ENCODE results near the gene SPSB1. TPM values are rescaled to one million over a fixed set of nuclear protein-coding genes. Genes with fewer than 3 reads are reported as not detected.

Gene SPSB1
- total RNA-seq, 1 donor from 2014 or later: 1.3 TPM

DNA sequence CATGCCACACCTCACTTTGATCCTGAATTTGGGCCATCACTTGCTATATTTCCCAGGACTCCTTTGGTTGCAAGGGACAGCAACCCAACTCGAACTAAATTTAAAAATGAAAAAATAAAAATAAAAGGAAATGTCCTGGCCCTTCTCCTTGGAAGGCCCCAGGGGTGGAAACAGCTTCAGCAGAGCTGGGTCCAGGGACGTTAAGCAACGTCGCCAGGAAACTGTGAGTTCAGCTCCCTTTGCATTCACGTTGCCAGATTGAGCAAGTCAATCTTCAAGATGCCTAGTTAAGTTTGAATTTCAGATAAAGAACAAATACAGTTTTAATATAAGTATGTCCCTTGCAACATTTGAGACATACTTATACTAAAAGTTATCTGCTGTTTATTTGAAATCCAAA lies 14.6 kb upstream of the SPSB1 start:
- no peaks in the 10 kb centered on the region for H3K36me3 Mint-ChIP-seq (ENCODE audit: low read depth)
- no peak for DNase-seq (ENCODE audit: low read depth, low spot score)
- no peaks in the 10 kb centered on the region for H3K9me3 Mint-ChIP-seq
- no peak overlapping the region for H3K4me3 Mint-ChIP-seq
- H3K4me1 Mint-ChIP-seq: peaks cover 12% of the 10 kb centered on the region
- TF ChIP-seq, protein P1, sequence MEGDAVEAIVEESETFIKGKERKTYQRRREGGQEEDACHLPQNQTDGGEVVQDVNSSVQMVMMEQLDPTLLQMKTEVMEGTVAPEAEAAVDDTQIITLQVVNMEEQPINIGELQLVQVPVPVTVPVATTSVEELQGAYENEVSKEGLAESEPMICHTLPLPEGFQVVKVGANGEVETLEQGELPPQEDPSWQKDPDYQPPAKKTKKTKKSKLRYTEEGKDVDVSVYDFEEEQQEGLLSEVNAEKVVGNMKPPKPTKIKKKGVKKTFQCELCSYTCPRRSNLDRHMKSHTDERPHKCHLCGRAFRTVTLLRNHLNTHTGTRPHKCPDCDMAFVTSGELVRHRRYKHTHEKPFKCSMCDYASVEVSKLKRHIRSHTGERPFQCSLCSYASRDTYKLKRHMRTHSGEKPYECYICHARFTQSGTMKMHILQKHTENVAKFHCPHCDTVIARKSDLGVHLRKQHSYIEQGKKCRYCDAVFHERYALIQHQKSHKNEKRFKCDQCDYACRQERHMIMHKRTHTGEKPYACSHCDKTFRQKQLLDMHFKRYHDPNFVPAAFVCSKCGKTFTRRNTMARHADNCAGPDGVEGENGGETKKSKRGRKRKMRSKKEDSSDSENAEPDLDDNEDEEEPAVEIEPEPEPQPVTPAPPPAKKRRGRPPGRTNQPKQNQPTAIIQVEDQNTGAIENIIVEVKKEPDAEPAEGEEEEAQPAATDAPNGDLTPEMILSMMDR (conservative IDR thresholded peaks at IDR 0.05): no peak
- H3K27me3 Mint-ChIP-seq (ENCODE audit: low read depth): peaks cover 4% of the 10 kb centered on the region
- H3K27ac Mint-ChIP-seq (ENCODE audit: unreplicated experiment): no peak overlapping the region

DNA sequence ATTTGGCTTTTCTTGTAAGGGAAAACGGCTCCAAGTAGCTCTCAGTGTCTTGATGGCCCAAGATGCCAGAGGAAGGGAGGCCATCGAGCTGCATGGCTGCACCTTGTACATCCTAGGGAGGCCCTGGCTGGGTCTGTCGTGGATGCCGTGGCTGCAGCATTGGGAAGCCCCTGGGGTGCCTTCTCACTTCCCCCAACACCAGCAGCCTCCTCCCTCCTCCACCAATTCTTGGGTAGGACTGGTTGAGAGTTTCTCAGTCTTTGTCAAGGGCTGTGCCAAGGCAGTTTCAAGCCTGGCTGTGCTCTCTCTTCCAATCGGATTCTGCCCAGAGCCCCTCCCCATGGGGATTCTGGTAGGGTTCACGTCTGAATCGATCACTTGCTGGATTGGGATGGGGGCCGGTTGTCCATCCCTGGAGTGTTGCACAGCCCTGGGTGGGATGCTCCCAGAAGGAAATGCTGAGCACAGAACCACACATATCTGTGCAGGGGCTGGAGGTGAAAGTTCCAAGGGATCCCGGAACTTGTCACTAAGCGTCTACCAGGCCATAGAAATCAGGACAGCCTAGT lies 14.0 kb upstream of the SPSB1 start:
- Mint-ChIP-seq H3K9me3 (no peaks in the 10 kb centered on the region), H3K27me3 (ENCODE audit: low read depth) (peaks cover 4% of the 10 kb centered on the region), H3K4me1 (peaks cover 12% of the 10 kb centered on the region), H3K36me3 (ENCODE audit: low read depth) (no peaks in the 10 kb centered on the region), H3K4me3 (no peak overlapping the region), H3K27ac (ENCODE audit: unreplicated experiment) (no peak overlapping the region)
- TF ChIP-seq, protein P1 (conservative IDR thresholded peaks at IDR 0.05): no peak
- no peak for DNase-seq (ENCODE audit: low read depth, low spot score)

DNA sequence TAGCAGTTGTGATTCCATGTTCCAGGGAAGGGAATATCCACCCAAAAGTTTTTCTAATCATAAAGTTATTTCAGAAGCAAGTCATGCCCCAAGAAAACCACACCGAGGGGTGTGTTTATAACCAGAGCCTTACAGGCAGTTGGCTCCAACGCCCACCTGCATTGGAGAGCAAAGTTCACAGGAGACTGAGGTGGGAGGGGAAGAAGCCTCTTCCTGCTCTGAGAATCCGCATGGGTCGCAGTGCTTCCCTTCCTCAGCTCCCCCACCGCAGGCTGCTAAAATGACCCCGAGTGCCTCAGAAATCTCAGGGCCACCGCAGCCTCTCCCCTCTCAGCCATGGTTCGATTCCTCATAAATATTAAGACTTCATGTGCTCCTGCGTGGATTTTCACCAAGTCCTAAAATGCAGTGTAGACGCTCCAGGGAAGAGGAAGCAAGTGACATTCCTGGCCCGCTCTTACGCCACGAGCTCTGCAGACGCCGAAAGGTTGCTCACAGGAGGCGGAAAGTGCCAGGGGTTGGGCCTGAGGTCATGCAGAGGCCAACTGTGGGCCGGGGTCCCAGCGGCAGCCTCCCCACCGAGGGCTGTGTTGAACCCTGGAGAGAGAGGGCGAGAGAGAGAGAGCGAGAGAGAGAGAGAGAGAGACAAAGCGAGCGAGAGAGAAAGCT lies 13.4 kb upstream of the SPSB1 start:
- Mint-ChIP-seq H3K36me3 (ENCODE audit: low read depth) (no peaks in the 10 kb centered on the region), H3K27me3 (ENCODE audit: low read depth) (peaks cover 4% of the 10 kb centered on the region), H3K27ac (ENCODE audit: unreplicated experiment) (no peak overlapping the region), H3K4me3 (no peak overlapping the region), H3K4me1 (peaks cover 12% of the 10 kb centered on the region), H3K9me3 (no peaks in the 10 kb centered on the region)
- DNase-seq (ENCODE audit: low read depth, low spot score): no peak
- TF ChIP-seq, protein P1 (conservative IDR thresholded peaks at IDR 0.05): no peak

DNA sequence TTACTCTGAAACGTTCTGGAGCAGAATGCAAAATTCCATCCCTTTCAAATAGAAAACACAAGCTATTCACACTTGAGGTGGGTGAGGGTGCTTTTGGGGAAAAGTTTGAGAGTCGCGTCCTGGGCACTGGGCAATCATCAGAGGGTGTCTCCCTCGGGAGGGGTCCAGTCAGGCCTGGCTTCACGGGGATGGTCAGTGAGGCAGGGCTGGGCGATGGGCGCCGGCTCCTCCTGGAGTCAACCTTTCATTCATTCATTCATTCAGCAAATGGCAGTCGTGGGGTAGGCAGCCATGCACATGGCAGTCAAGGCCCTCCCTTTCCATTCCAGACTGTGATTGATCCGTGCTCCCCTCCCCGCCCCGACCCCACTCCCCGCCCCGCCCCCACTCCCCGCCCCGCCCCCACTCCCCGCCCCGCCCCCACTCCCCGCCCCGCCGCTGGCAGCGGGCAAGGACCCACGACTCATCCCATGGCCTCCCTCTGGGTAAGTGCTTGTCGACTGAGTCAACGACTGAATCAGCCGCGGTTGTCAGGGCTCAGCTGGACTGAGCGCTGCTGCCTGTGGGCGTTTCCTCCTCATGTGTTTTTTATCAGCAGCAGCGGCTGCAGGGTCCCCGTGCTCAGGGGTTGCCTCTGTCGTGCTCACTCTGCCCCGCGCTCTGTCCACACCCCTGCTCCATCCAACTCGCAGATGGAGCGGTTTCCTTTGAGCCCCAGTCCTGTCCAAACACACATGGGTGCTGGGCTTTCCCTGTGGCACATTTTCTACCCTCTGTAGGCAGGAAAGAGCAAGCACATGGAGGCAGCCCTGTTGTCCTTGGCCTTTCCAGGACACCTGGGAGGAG lies 12.5 kb upstream of the SPSB1 start:
- TF ChIP-seq, protein P1 (conservative IDR thresholded peaks at IDR 0.05): no peak
- peaks cover 1% of the 10 kb centered on the region for H3K9me3 Mint-ChIP-seq
- no peak overlapping the region for H3K27ac Mint-ChIP-seq (ENCODE audit: unreplicated experiment)
- H3K36me3 Mint-ChIP-seq (ENCODE audit: low read depth): no peaks in the 10 kb centered on the region
- no peak overlapping the region for H3K4me3 Mint-ChIP-seq
- peaks cover 12% of the 10 kb centered on the region for H3K4me1 Mint-ChIP-seq
- H3K27me3 Mint-ChIP-seq (ENCODE audit: low read depth): peaks cover 4% of the 10 kb centered on the region
- DNase-seq (ENCODE audit: low read depth, low spot score): no peak

DNA sequence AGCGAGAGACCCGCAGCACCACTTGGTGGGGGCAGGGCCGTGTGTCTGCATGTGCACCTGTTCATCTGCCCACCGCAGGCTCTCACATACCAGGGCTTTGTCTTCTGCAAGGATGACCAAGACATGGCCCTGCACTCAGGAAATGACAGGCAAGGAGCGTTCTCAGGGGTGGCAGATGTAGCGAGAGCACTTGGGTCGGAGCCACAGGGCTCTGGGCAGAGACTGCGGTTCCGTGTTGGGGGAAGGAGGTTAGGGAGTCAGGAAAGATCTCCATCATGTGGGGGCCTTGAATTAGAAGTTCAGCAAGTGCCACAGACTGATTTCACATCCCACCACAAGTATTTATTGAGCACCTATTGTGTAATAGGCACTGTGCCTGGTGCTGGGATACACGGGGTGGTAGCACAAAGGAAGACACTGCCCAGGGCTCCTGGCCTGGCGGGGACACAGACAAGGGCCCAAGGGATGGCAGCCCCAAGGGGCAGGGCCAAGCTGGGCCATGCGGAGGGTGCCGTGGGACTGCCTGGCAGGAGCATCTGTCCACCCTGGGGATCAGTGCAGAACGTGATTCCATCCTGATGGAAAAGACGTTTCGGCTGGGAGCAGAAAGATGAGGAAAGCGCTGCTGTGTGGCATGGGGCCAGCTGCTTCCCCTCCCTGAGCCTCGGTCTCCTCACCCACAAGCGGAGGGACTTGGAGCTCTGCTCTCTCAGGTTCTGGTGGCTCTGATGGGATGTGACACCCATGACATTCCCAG lies 11.4 kb upstream of the SPSB1 start:
- Mint-ChIP-seq H3K27ac (ENCODE audit: unreplicated experiment) (no peak overlapping the region), H3K36me3 (ENCODE audit: low read depth) (peaks cover 2% of the 10 kb centered on the region), H3K27me3 (ENCODE audit: low read depth) (peaks cover 10% of the 10 kb centered on the region), H3K4me1 (peaks cover 12% of the 10 kb centered on the region), H3K9me3 (peaks cover 4% of the 10 kb centered on the region), H3K4me3 (no peak overlapping the region)
- TF ChIP-seq, protein P1 (conservative IDR thresholded peaks at IDR 0.05): no peak
- no peak for DNase-seq (ENCODE audit: low read depth, low spot score)
